Measurements from ENCODE around the gene POU2AF3.

The POU2AF3 gene

DNA sequence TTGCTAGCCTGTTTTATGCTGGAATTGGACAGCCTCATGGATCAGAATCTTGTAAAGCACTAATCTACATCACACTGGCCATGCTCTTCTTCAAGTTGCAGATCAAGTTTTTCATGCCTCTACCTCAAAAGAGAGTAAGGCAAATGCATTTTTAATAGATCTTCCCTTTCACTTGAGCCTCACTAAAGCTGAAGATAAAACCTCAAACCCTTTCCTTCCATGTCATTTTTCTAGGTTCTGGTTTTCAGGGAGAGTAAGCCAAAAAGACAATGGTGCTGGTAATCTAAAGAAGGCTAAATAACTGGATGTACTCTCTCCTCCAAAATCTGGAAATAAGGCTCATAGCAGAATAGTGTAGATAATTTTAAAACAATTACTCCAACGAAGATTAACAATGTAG is 52.5 kb downstream of the POU2AF3 start:
- Histone ChIP-seq H2BK120ac (ENCODE audit: low read depth, low read length) (no peak overlapping the region), H3K79me1 (replicated peaks; ENCODE audit: low read length, poor library complexity, severe bottlenecking) (no peaks in the 10 kb centered on the region), H3K4me2 (ENCODE audit: low read length, poor library complexity, severe bottlenecking) (no peak overlapping the region), H3K9ac (ENCODE audit: low read length) (no peak overlapping the region), H3K27me3 (ENCODE audit: control insufficient read depth in 1 of 2, insufficient read depth in 1 of 2, low read length in 2 of 2) (peaks cover 0 to 21% of the 10 kb centered on the region in 2 experiments), H4K8ac (ENCODE audit: low read length) (no peak overlapping the region), H3K36me3 (ENCODE audit: control insufficient read depth in 1 of 2, insufficient read depth in 2 of 2, low read depth in 1 of 2, low read length in 2 of 2) (no peaks in the 10 kb centered on the region), H4K91ac (ENCODE audit: low read length) (no peak overlapping the region), H2BK15ac (ENCODE audit: low read depth, poor library complexity, severe bottlenecking) (no peak overlapping the region), H3K18ac (ENCODE audit: low read depth in 1 of 2, low read length in 2 of 2) (no peak overlapping the region), H2AK5ac (ENCODE audit: low read length, severe bottlenecking) (no peak overlapping the region), H3K23ac (ENCODE audit: low read length in 2 of 2) (no peak overlapping the region), H3K4me1 (ENCODE audit: control insufficient read depth, insufficient read depth, low read depth, low read length) (no peaks in the 10 kb centered on the region), H3K14ac (ENCODE audit: low read length in 2 of 2) (no peak overlapping the region), H3K27ac (ENCODE audit: low read length, poor library complexity, severe bottlenecking) (no peak overlapping the region), H2BK12ac (ENCODE audit: low read length in 2 of 2) (no peak overlapping the region), H2AFZ (ENCODE audit: low read depth, low read length) (no peak overlapping the region), H3K4ac (ENCODE audit: low read depth in 1 of 2, low read length in 2 of 2) (no peak overlapping the region), H3K4me3 (ENCODE audit: insufficient read depth in 1 of 2, low read depth in 1 of 2, low read length in 2 of 2) (no peak overlapping the region), H2BK5ac (ENCODE audit: low read depth, low read length, poor library complexity, severe bottlenecking) (no peak overlapping the region), H3K9me3 (ENCODE audit: control insufficient read depth, low read length) (no peaks in the 10 kb centered on the region)
- no CpG with 5 or more reads among the region's 1 CpG for WGBS
- no peak for DNase-seq

DNA sequence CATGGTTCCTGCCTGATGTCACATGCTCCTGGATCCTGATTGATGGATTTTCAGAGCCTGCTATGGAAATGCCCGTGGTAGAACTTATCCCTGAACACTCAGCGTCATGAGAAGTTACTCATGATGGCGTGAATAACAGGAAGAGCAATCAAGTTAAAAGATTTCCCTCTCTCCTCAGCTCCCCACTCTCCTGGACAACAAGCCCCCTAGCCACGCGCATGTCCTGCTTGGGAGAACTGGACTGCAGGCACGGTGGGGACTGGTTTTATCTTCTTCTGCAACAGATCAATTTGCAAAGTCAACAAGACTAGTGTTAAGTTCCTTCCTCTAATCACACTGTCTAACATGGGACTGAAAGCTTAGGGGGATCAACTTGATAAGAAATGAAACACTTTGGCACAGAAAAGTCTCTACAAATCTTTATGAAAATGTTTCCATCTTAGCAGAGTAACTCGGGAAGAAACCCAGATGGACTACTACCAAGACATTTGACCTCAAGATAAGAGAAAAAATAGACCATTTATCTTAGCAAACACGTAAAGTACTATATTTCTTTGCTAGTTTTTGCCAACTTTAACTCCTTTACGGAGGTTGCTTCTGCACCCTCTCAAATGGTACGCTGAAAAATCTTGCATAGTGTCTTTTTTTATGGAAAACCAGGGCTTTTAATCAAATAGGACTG is 53.2 kb downstream of the POU2AF3 start:
- Histone ChIP-seq H2BK120ac (ENCODE audit: low read depth, low read length) (no peak overlapping the region), H3K14ac (ENCODE audit: low read length in 2 of 2) (no peak overlapping the region), H3K4ac (ENCODE audit: low read depth in 1 of 2, low read length in 2 of 2) (no peak overlapping the region), H3K79me1 (replicated peaks; ENCODE audit: low read length, poor library complexity, severe bottlenecking) (no peaks in the 10 kb centered on the region), H2AFZ (ENCODE audit: low read depth, low read length) (no peak overlapping the region), H2AK5ac (ENCODE audit: low read length, severe bottlenecking) (no peak overlapping the region), H3K9ac (ENCODE audit: low read length) (no peak overlapping the region), H3K4me2 (ENCODE audit: low read length, poor library complexity, severe bottlenecking) (no peak overlapping the region), H4K8ac (ENCODE audit: low read length) (no peak overlapping the region), H3K9me3 (ENCODE audit: control insufficient read depth, low read length) (no peaks in the 10 kb centered on the region), H3K23ac (ENCODE audit: low read length in 2 of 2) (no peak overlapping the region), H4K91ac (ENCODE audit: low read length) (no peak overlapping the region), H3K18ac (ENCODE audit: low read depth in 1 of 2, low read length in 2 of 2) (no peak overlapping the region), H3K4me3 (ENCODE audit: insufficient read depth in 1 of 2, low read depth in 1 of 2, low read length in 2 of 2) (no peak overlapping the region), H3K4me1 (ENCODE audit: control insufficient read depth, insufficient read depth, low read depth, low read length) (no peaks in the 10 kb centered on the region), H2BK5ac (ENCODE audit: low read depth, low read length, poor library complexity, severe bottlenecking) (no peak overlapping the region), H3K27me3 (ENCODE audit: control insufficient read depth in 1 of 2, insufficient read depth in 1 of 2, low read length in 2 of 2) (peaks cover 0 to 25% of the 10 kb centered on the region in 2 experiments), H2BK12ac (ENCODE audit: low read length in 2 of 2) (no peak overlapping the region), H2BK15ac (ENCODE audit: low read depth, poor library complexity, severe bottlenecking) (no peak overlapping the region), H3K36me3 (ENCODE audit: control insufficient read depth in 1 of 2, insufficient read depth in 2 of 2, low read depth in 1 of 2, low read length in 2 of 2) (no peaks in the 10 kb centered on the region), H3K27ac (ENCODE audit: low read length, poor library complexity, severe bottlenecking) (no peak overlapping the region)
- WGBS: 65% methylated on average over 10 of the region's 10 CpGs
- no peak for DNase-seq

DNA sequence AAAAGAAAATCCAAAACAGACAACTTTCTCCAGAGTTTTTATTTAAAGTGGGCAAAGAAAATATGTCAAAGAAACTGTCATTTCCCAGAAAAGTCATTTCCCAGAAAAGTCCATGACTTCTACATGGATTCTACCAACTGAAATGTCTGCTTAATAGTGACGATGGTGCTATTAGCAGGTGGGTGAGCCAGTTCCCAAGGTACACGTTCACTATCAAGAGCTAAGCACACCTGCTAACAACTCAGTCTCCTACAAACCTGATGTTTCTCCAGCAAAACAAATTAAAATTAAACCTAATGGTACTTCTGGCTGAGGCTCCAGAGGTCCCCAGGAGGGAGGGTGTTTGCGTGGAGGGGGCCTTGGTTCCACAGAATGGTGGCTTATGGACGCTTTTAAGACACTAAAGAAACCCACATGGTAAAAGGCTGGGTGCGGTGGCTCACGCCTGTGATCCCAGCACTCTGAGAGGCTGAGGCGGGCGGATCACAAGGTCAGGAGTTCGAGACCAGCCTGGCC is 53.9 kb downstream of the POU2AF3 start:
- no peaks in the 10 kb centered on the region for H3K79me1 ChIP-seq (replicated peaks; ENCODE audit: low read length, poor library complexity, severe bottlenecking)
- H3K27me3 ChIP-seq (ENCODE audit: control insufficient read depth in 1 of 2, insufficient read depth in 1 of 2, low read length in 2 of 2): peaks cover 0 to 28% of the 10 kb centered on the region in 2 experiments
- no peaks in the 10 kb centered on the region for H3K4me1 ChIP-seq (ENCODE audit: control insufficient read depth, insufficient read depth, low read depth, low read length)
- H3K36me3 ChIP-seq (ENCODE audit: control insufficient read depth in 1 of 2, insufficient read depth in 2 of 2, low read depth in 1 of 2, low read length in 2 of 2): no peaks in the 10 kb centered on the region
- DNase-seq: no peak
- H3K23ac ChIP-seq (ENCODE audit: low read length in 2 of 2): no peak overlapping the region
- H2BK5ac ChIP-seq (ENCODE audit: low read depth, low read length, poor library complexity, severe bottlenecking): no peak overlapping the region
- H3K27ac ChIP-seq (ENCODE audit: low read length, poor library complexity, severe bottlenecking): no peak overlapping the region
- no peak overlapping the region for H2BK12ac ChIP-seq (ENCODE audit: low read length in 2 of 2)
- no peak overlapping the region for H2AK5ac ChIP-seq (ENCODE audit: low read length, severe bottlenecking)
- H2BK15ac ChIP-seq (ENCODE audit: low read depth, poor library complexity, severe bottlenecking): no peak overlapping the region
- no peak overlapping the region for H2BK120ac ChIP-seq (ENCODE audit: low read depth, low read length)
- no peaks in the 10 kb centered on the region for H3K9me3 ChIP-seq (ENCODE audit: control insufficient read depth, low read length)
- H3K9ac ChIP-seq (ENCODE audit: low read length): no peak overlapping the region
- no peak overlapping the region for H3K14ac ChIP-seq (ENCODE audit: low read length in 2 of 2)
- H4K91ac ChIP-seq (ENCODE audit: low read length): no peak overlapping the region
- H4K8ac ChIP-seq (ENCODE audit: low read length): no peak overlapping the region
- no peak overlapping the region for H3K4ac ChIP-seq (ENCODE audit: low read depth in 1 of 2, low read length in 2 of 2)
- H2AFZ ChIP-seq (ENCODE audit: low read depth, low read length): no peak overlapping the region
- H3K4me3 ChIP-seq (ENCODE audit: insufficient read depth in 1 of 2, low read depth in 1 of 2, low read length in 2 of 2): no peak overlapping the region
- H3K4me2 ChIP-seq (ENCODE audit: low read length, poor library complexity, severe bottlenecking): no peak overlapping the region
- WGBS: 88% methylated on average over 8 of the region's 9 CpGs
- H3K18ac ChIP-seq (ENCODE audit: low read depth in 1 of 2, low read length in 2 of 2): no peak overlapping the region

DNA sequence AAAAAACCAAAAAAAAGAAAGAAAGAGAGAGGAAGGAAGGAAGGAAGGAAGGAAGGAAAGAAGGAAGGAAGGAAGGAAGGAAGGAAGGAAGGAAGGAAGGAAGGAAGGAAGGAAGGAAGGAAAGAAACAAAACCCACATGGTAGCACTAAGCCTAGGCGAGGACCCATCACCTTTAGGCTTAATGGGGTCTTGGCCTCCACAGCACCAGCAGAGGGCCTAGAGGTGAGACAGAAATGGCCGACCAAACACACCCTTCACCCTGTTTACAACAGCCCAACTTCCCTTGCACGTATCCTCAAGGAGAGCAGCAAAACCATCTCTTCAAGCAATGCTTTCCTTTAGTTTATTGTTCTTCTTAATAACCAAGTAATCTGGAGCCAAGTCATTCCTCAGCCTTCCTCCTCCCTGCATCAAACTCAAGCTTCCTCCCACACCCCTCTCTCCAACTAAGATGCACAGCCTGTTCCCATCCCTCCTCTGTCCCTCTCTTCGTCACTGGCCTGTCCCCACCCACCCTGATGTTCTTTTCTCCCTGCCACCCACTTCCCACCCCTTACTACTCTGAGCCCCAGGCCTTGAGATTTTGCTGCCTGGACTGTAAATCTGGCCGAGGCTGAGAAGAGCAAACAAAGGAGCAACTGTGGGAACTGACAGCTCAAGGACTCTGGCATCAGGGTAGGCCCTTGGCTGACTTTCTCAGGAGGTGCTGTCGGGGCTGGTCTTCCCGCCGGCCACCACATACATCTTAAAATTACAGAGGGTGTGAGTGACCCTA is 54.8 kb downstream of the POU2AF3 start:
- H2BK15ac ChIP-seq (ENCODE audit: low read depth, poor library complexity, severe bottlenecking): no peak overlapping the region
- H3K4me2 ChIP-seq (ENCODE audit: low read length, poor library complexity, severe bottlenecking): no peak overlapping the region
- H3K9me3 ChIP-seq (ENCODE audit: control insufficient read depth, low read length): no peaks in the 10 kb centered on the region
- WGBS: 74% methylated on average over 6 of the region's 8 CpGs
- no peak overlapping the region for H3K18ac ChIP-seq (ENCODE audit: low read depth in 1 of 2, low read length in 2 of 2)
- H3K4ac ChIP-seq (ENCODE audit: low read depth in 1 of 2, low read length in 2 of 2): no peak overlapping the region
- H3K27ac ChIP-seq (ENCODE audit: low read length, poor library complexity, severe bottlenecking): no peak overlapping the region
- H2BK12ac ChIP-seq (ENCODE audit: low read length in 2 of 2): no peak overlapping the region
- H3K79me1 ChIP-seq (replicated peaks; ENCODE audit: low read length, poor library complexity, severe bottlenecking): no peaks in the 10 kb centered on the region
- no peak overlapping the region for H4K91ac ChIP-seq (ENCODE audit: low read length)
- H2BK5ac ChIP-seq (ENCODE audit: low read depth, low read length, poor library complexity, severe bottlenecking): no peak overlapping the region
- H2BK120ac ChIP-seq (ENCODE audit: low read depth, low read length): no peak overlapping the region
- H3K4me3 ChIP-seq (ENCODE audit: insufficient read depth in 1 of 2, low read depth in 1 of 2, low read length in 2 of 2): no peak overlapping the region
- H3K4me1 ChIP-seq (ENCODE audit: control insufficient read depth, insufficient read depth, low read depth, low read length): no peaks in the 10 kb centered on the region
- H3K36me3 ChIP-seq (ENCODE audit: control insufficient read depth in 1 of 2, insufficient read depth in 2 of 2, low read depth in 1 of 2, low read length in 2 of 2): no peaks in the 10 kb centered on the region
- no peak overlapping the region for H3K23ac ChIP-seq (ENCODE audit: low read length in 2 of 2)
- no peak for DNase-seq
- no peak overlapping the region for H3K9ac ChIP-seq (ENCODE audit: low read length)
- no peak overlapping the region for H2AFZ ChIP-seq (ENCODE audit: low read depth, low read length)
- peaks cover 0 to 29% of the 10 kb centered on the region in 2 experiments for H3K27me3 ChIP-seq (ENCODE audit: control insufficient read depth in 1 of 2, insufficient read depth in 1 of 2, low read length in 2 of 2)
- H4K8ac ChIP-seq (ENCODE audit: low read length): no peak overlapping the region
- no peak overlapping the region for H2AK5ac ChIP-seq (ENCODE audit: low read length, severe bottlenecking)
- no peak overlapping the region for H3K14ac ChIP-seq (ENCODE audit: low read length in 2 of 2)

All from mesenchymal stem cell (in vitro differentiated cells and primary cell).